Ascending aorta (tissue), 2 donors: ENCODE results near the gene PRKAR2B. TPM values are rescaled to one million over a fixed set of nuclear protein-coding genes. Genes with fewer than 3 reads are reported as not detected.

Experiments used
- DNase-seq, 2 donors: peaks; one replicate each; pipeline ENCODE4 v3.0.0-alpha.2; 2019; ENCODE audit warnings: low spot score in 2 of 2
- H3K27ac ChIP-seq, 2 donors: fragments of 200-600 bp; sonication (generic); one replicate each; pipeline ENCODE4 v1.5.1; 2016 to 2017; ENCODE audit warnings: mild to moderate bottlenecking in 1 of 2
- H3K27me3 ChIP-seq: fragments of 200-600 bp; sonication (generic); one replicate; pipeline ENCODE4 v1.5.1; 2017
- H3K36me3 ChIP-seq, 2 donors: fragments of 200-600 bp; sonication (generic); one replicate each; pipeline ENCODE4 v1.5.1; 2016
- H3K4me1 ChIP-seq, 2 donors: fragments of 200-600 bp; sonication (generic); one replicate each; pipeline ENCODE4 v1.5.1; 2016 to 2017; ENCODE audit warnings: mild to moderate bottlenecking in 1 of 2
- H3K4me3 ChIP-seq, 2 donors: fragments of 200-600 bp; sonication (generic); one replicate each; pipeline ENCODE4 v1.5.1; 2016 to 2017; ENCODE audit warnings: mild to moderate bottlenecking in 1 of 2
- H3K9me3 ChIP-seq, 2 donors: fragments of 200-600 bp; sonication (generic); one replicate each; pipeline ENCODE4 v1.5.1; 2016
- CTCF ChIP-seq, 3 experiments: fragments of 200-600 bp in 2 of 3; fragments of 450-650 bp in 1 of 3; sonication (generic) in 2 of 3; IDR thresholded peaks; one replicate each; pipeline ENCODE4 v1.5.1; 2016 to 2019; ENCODE audit warnings: antibody characterized with exemption in 3 of 3, mild to moderate bottlenecking in 1 of 3, moderate library complexity in 1 of 3
- intact Hi-C: fragments of 100-400 bp; cut with DNase I; formaldehyde crosslinking; loops from one replicate; pipeline ENCODE4 v1.15.1; 2023
- total RNA-seq: library from RNA; depleted of rRNA; stranded (reverse); fragments of >200 nt; gene quantifications from one replicate; pipeline ENCODE4 v1.1.0, GENCODE V29; 2016

PRKAR2B gene
- total RNA-seq, 1 donor from 2014 or later = 10.5 TPM

DNA sequence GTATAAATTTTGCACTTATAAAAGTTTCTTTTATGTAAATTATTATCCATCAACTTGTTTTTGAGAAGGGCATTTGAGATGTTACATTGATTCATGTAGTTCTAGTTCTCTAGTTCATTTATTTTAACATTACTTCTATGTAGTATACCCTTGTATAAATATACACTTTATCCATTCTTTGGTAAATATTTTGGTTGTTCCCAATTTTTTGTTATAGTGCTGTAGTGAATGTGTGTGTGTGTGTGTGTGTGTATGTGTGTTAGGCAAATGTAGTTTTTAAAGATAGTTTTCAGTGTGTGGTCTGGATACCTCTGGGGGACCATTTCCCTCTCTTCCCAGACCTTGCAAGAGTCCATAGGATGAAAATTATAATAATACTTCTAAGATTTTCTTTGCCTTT lies 15.0 kb downstream of the PRKAR2B start:
- H3K4me1 ChIP-seq = no peaks in the 10 kb centered on the region
- TF ChIP-seq CTCF (IDR thresholded peaks at IDR 0.05) = no peak
- no peaks in the 10 kb centered on the region for H3K9me3 ChIP-seq
- DNase-seq = no peak
- H3K36me3 ChIP-seq = no peaks in the 10 kb centered on the region
- intact Hi-C loops = no loop called here
- H3K27ac ChIP-seq = no peak overlapping the region
- H3K27me3 ChIP-seq = no peaks in the 10 kb centered on the region
- no peak overlapping the region for H3K4me3 ChIP-seq

DNA sequence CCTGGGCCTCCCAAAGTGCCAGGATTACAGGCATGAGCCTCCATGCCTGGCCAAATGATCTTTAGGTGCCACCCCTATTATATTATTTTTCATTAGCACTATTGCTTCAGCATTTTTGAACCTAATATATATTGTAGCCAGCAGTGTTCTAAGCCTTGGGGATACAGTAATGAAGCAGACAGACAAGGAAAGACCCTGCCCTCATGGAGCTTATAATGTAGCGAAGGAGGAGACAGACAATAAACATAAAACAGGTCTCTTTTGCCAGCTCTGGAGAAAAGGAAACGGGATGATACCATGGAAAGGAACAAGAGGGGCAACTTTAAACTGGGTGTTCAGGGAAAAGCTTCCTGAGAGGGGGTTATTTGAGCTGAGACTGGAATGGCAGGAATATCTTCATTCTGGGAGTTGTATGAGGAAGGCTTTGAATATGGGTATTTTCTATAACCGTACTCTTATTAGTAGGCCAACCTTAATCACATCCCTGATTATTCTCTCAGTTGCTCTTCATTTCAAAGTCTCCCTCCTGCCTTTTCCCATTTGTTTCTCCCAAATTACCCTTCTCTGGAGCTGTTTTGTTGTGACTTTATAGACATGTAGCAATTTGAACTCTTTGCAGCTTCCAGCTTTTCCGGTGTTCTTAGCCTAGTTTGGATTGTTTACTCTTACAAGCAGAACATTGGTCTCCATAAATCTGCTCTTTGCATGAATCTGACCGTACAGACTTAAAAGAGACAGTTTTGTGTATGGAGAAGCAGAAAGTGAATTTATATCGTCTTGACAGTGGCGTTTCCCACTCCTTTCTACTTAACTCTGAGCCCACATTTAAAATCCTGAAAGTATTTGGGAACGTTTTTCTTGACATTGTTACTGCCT lies 19.0 kb downstream of the PRKAR2B start:
- TF ChIP-seq CTCF (IDR thresholded peaks at IDR 0.05) = no peak
- H3K27me3 ChIP-seq = no peaks in the 10 kb centered on the region
- DNase-seq = no peak
- H3K4me3 ChIP-seq = no peak overlapping the region
- no peaks in the 10 kb centered on the region for H3K4me1 ChIP-seq
- no peaks in the 10 kb centered on the region for H3K36me3 ChIP-seq
- H3K27ac ChIP-seq = no peak overlapping the region
- no peaks in the 10 kb centered on the region for H3K9me3 ChIP-seq
- intact Hi-C loops = no loop called here

DNA sequence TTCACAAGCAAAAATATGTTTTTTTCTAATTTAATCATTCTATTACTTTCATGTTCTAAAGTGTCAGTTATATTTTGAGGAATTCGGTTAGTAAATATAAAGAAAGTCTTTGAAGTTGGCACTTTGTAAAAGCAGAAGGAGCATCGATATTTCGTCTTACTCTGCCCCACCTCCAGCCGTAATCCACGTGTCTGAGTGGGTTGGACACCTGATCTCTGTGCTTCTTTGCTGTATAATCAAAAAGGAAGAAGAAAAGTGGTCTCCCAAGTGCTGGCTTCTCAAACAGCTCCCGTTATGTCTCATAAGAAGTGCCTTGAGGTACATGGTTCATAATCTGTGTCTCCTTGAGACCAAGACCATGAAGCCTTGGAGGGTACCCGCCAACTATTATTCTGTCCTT lies 19.8 kb downstream of the PRKAR2B start:
- H3K4me1 ChIP-seq = no peaks in the 10 kb centered on the region
- TF ChIP-seq CTCF (IDR thresholded peaks at IDR 0.05) = no peak
- no peaks in the 10 kb centered on the region for H3K27me3 ChIP-seq
- intact Hi-C loops = no loop called here
- no peaks in the 10 kb centered on the region for H3K36me3 ChIP-seq
- H3K4me3 ChIP-seq = no peak overlapping the region
- H3K27ac ChIP-seq = no peak overlapping the region
- no peaks in the 10 kb centered on the region for H3K9me3 ChIP-seq
- no peak for DNase-seq

GRCh38 chr7:107065929-107066247 lies 21.4 kb downstream of the PRKAR2B start:
- Histone ChIP-seq H3K36me3 (no peaks in the 10 kb centered on the region), H3K4me3 (no peak overlapping the region), H3K27ac (no peak overlapping the region), H3K4me1 (no peaks in the 10 kb centered on the region), H3K27me3 (no peaks in the 10 kb centered on the region), H3K9me3 (no peaks in the 10 kb centered on the region)
- no peak for DNase-seq
- intact Hi-C loops = no loop called here
- TF ChIP-seq CTCF (IDR thresholded peaks at IDR 0.05) = no peak

GRCh38 chr7:107068156-107068555 lies 23.7 kb downstream of the PRKAR2B start:
- DNase-seq = no peak
- Histone ChIP-seq H3K9me3 (no peaks in the 10 kb centered on the region), H3K36me3 (no peaks in the 10 kb centered on the region), H3K4me1 (no peaks in the 10 kb centered on the region), H3K27me3 (no peaks in the 10 kb centered on the region), H3K4me3 (no peak overlapping the region), H3K27ac (no peak overlapping the region)
- intact Hi-C loops = no loop called here
- TF ChIP-seq CTCF (IDR thresholded peaks at IDR 0.05) = no peak
